Femur (tissue), 1 donor: ENCODE measurements around the gene PLCL1.

Experiments used
- DNase-seq: peaks from one replicate; pipeline ENCODE4 v3.0.0-alpha.2; 2017

The PLCL1 gene

GRCh38 chr2:197890168-197890567, 85.8 kb downstream of the PLCL1 start:
- no peak for DNase-seq

- no peak for DNase-seq
Observed at GRCh38 chr2:197891897-197892442, 87.6 kb downstream of the PLCL1 start.

- DNase-seq = no peak
Observed at GRCh38 chr2:197893403-197894177, 89.2 kb downstream of the PLCL1 start.

GRCh38 chr2:197894751-197895274, 90.4 kb downstream of the PLCL1 start:
- no peak for DNase-seq

- DNase-seq = no peak
Observed at GRCh38 chr2:197897960-197898678, 93.7 kb downstream of the PLCL1 start.

GRCh38 chr2:197904446-197904845, 100.1 kb downstream of the PLCL1 start:
- DNase-seq = no peak

- no peak for DNase-seq
Observed at GRCh38 chr2:197908156-197908555, 103.8 kb downstream of the PLCL1 start.

- DNase-seq = peak; percentile 41
Observed at GRCh38 chr2:197908990-197909776, 104.8 kb downstream of the PLCL1 start.

GRCh38 chr2:197911667-197912066, 107.3 kb downstream of the PLCL1 start:
- DNase-seq = no peak

- DNase-seq = no peak
Observed at GRCh38 chr2:197913084-197913483, 108.7 kb downstream of the PLCL1 start.

GRCh38 chr2:197914778-197915177, 110.4 kb downstream of the PLCL1 start:
- no peak for DNase-seq

- no peak for DNase-seq
Observed at GRCh38 chr2:197915548-197916265, 111.3 kb downstream of the PLCL1 start.

GRCh38 chr2:197919487-197919886, 115.1 kb downstream of the PLCL1 start:
- no peak for DNase-seq

GRCh38 chr2:197920088-197920487, 115.7 kb downstream of the PLCL1 start:
- no peak for DNase-seq

- no peak for DNase-seq
Observed at GRCh38 chr2:197920592-197921201, 116.3 kb downstream of the PLCL1 start.

- DNase-seq = no peak
Observed at GRCh38 chr2:197924483-197924882, 120.1 kb downstream of the PLCL1 start.

GRCh38 chr2:197925204-197925603, 120.8 kb downstream of the PLCL1 start:
- DNase-seq = no peak

GRCh38 chr2:197925976-197926375, 121.6 kb downstream of the PLCL1 start:
- DNase-seq = no peak

GRCh38 chr2:197926673-197927072, 122.3 kb downstream of the PLCL1 start:
- no peak for DNase-seq

- DNase-seq = no peak
Observed at GRCh38 chr2:197927994-197928393, 123.6 kb downstream of the PLCL1 start.

- no peak for DNase-seq
Observed at GRCh38 chr2:197929008-197929885, 124.9 kb downstream of the PLCL1 start.
